NCI-H187 (cell line): ENCODE results near the gene RUNDC1.
"Not testable (repeated sequence)": the region's sequence is repeated elsewhere in the genome, so short reads cannot be mapped to it uniquely, and the experiment has no call there.

Experiments
- DNase-seq, 2 experiments: peaks; one replicate each; lab custom pipeline; 2025; lab: John Stamatoyannopoulos, UW

Gene RUNDC1

GRCh38 chr17:42991471-42991870 is 11.1 kb downstream of the RUNDC1 start:
- DNase-seq: no peak

- DNase-seq: no peak
Observed at GRCh38 chr17:42992872-42993271, 12.5 kb downstream of the RUNDC1 start.

- not testable (repeated sequence) for DNase-seq
Observed at GRCh38 chr17:42993913-42994312, 13.5 kb downstream of the RUNDC1 start.

GRCh38 chr17:42997390-42997983 is 17.1 kb downstream of the RUNDC1 start:
- DNase-seq: no peak

- peak; percentile 96 to 98 for DNase-seq
Observed at GRCh38 chr17:42997984-42998938, 17.9 kb downstream of the RUNDC1 start, which contains the start of gene RPL27. Gene RPL27, plus strand, starts transcription at chr17:42998419. Its CDS starts 332 bp downstream, at chr17:42998751.

GRCh38 chr17:42999003-42999525 is 18.7 kb downstream of the RUNDC1 start:
- DNase-seq: no peak

- DNase-seq: not testable (repeated sequence)
Observed at GRCh38 chr17:43000894-43001293, 20.5 kb downstream of the RUNDC1 start.

GRCh38 chr17:43003542-43004172 is 23.3 kb downstream of the RUNDC1 start:
- no peak for DNase-seq

- DNase-seq: no peak
Observed at GRCh38 chr17:43006639-43007551, 26.5 kb downstream of the RUNDC1 start, which contains the start of gene IFI35. Gene IFI35, plus strand, starts transcription at chr17:43006784. Its CDS starts 164 bp downstream, at chr17:43006948.

- no peak for DNase-seq
Observed at GRCh38 chr17:43010667-43011308, 30.4 kb downstream of the RUNDC1 start.

GRCh38 chr17:43011728-43012472 is 31.5 kb downstream of the RUNDC1 start:
- DNase-seq: no peak

- DNase-seq: no peak
Observed at GRCh38 chr17:43013296-43013695, 32.9 kb downstream of the RUNDC1 start.

- DNase-seq: no peak
Observed at GRCh38 chr17:43014020-43014648, 33.8 kb downstream of the RUNDC1 start.

GRCh38 chr17:43014649-43015542 is 34.5 kb downstream of the RUNDC1 start:
- DNase-seq: no peak

GRCh38 chr17:43015579-43015978 is 35.2 kb downstream of the RUNDC1 start:
- no peak for DNase-seq

GRCh38 chr17:43016216-43016615 is 35.9 kb downstream of the RUNDC1 start:
- DNase-seq: no peak

GRCh38 chr17:43018008-43018853 is 37.9 kb downstream of the RUNDC1 start:
- no peak for DNase-seq
